Measurements from ENCODE around the gene SH3RF1. TPM values are rescaled to one million over a fixed set of nuclear protein-coding genes. Genes with fewer than 3 reads are reported as not detected.

Gene SH3RF1
- total and polyA plus RNA-seq, 10 of the 15 experiments (the other 5 are each of a cell fraction or from before 2014, with no cell fraction given): 4.5 to 22.5 (median 10.4) TPM

- Histone ChIP-seq H3K4me1 (ENCODE audit: control insufficient read depth, insufficient read depth, low read length) (peaks cover 4% of the 10 kb centered on the region; the same call in 1 of the 2 replicates), H3K4me2 (ENCODE audit: control insufficient read depth, insufficient read depth) (no peak overlapping the region), H3K79me2 (ENCODE audit: control insufficient read depth, insufficient read depth, low read length) (peaks cover 6% of the 10 kb centered on the region), H3K4me3 (no peak overlapping the region), H3K9me3 (replicated peaks; ENCODE audit: control insufficient read depth, insufficient read depth, low read length) (no peaks in the 10 kb centered on the region; the same call in 2 of the 3 replicates), H3K9ac (ENCODE audit: control insufficient read depth, insufficient read depth, low read length) (no peak overlapping the region), H3K27ac (ENCODE audit: control insufficient read depth, insufficient read depth) (no peak overlapping the region), H2AFZ (ENCODE audit: control insufficient read depth, low read depth, low read length) (no peak overlapping the region), H4K20me1 (ENCODE audit: control insufficient read depth, insufficient read depth) (no peaks in the 10 kb centered on the region), H3K27me3 (replicated peaks in 1 of 2; ENCODE audit: control insufficient read depth in 2 of 2, insufficient read depth in 2 of 2, low read length in 1 of 2) (no peaks in the 10 kb centered on the region), H3K36me3 (ENCODE audit: control insufficient read depth in 2 of 2, insufficient read depth in 2 of 2, low read length in 1 of 2) (peaks cover 0 to 4% of the 10 kb centered on the region in 2 experiments; a peak in 1 of 4 replicates)
- ATAC-seq (no peak), FAIRE-seq (no peak), DNase-seq (ENCODE audit: low read depth, low spot score) (no peak)
- CTCF ChIA-PET: interaction anchor here (0.9 kb wide), 1 partner anchor 12 kb away, joined by 3 read pairs; no protein-coding TSS in a partner anchor
- SMC1A ChIA-PET (ENCODE audit: uncharacterized antibody, unreplicated experiment): interaction anchor here (0.6 to 1.9 kb wide), 4 partner anchors 10 to 113 kb away, joined by 3 to 9 read pairs (median 4); no protein-coding TSS in a partner anchor
- POLR2A ChIA-PET: interaction anchor here (2.5 kb wide), 1 partner anchor 11 kb away, joined by 9 read pairs; no protein-coding TSS in a partner anchor
- BruUV-seq (replicated peaks): no TSS peak
- no peak for TF ChIP-seq CHD2 (IDR thresholded peaks at IDR 0.05; ENCODE audit: borderline replicate concordance, low read depth, low read length)
- TF ChIP-seq POLR2AphosphoS5 (IDR thresholded peaks at IDR 0.05; ENCODE audit: low read length): no peak
- no peak for TF ChIP-seq MTA3 (IDR thresholded peaks at IDR 0.05; ENCODE audit: borderline replicate concordance, low read length)
- no peak for TF ChIP-seq JUNB (IDR thresholded peaks at IDR 0.05)
- no peak for TF ChIP-seq RFX5 (IDR thresholded peaks at IDR 0.05; ENCODE audit: low read depth, low read length)
- no peak for TF ChIP-seq CHD4 (IDR thresholded peaks at IDR 0.05)
- no peak for TF ChIP-seq KLF5 (IDR thresholded peaks at IDR 0.05; ENCODE audit: partially characterized antibody)
- no peak for TF ChIP-seq EGR1 (IDR thresholded peaks at IDR 0.05; ENCODE audit: borderline replicate concordance in 1 of 2, low read depth in 2 of 2, low read length in 2 of 2)
- in situ Hi-C loops (cut with MboI): no loop called here
- RAD21 ChIA-PET (ENCODE audit: unreplicated experiment): no interaction called here
- 100% methylated on average over 1 of the region's 1 CpG for WGBS (ENCODE audit: insufficient coverage, insufficient replicate concordance, low lambda C conversion rate, missing lambda C conversion rate)
- intact Hi-C loops (cut with micrococcal nuclease; ENCODE audit: unreplicated experiment): no loop called here
Measured at GRCh38 chr4:169228076-169228475, 42.7 kb downstream of the SH3RF1 start.

- RAD21 ChIA-PET (ENCODE audit: unreplicated experiment): interaction anchor here (0.8 kb wide), 1 partner anchor 11 kb away, joined by 3 read pairs; no protein-coding TSS in a partner anchor
- H2AFZ ChIP-seq (ENCODE audit: control insufficient read depth, low read depth, low read length): no peak overlapping the region
- H3K27ac ChIP-seq (ENCODE audit: control insufficient read depth, insufficient read depth): no peak overlapping the region
- no peak overlapping the region for H3K4me3 ChIP-seq
- SMC1A ChIA-PET (ENCODE audit: uncharacterized antibody, unreplicated experiment): interaction anchor here (0.6 to 1.9 kb wide), 4 partner anchors 15 to 515 kb away, joined by 3 to 9 read pairs (median 4); no protein-coding TSS in a partner anchor
- in situ Hi-C loops (cut with MboI): no loop called here
- H3K79me2 ChIP-seq (ENCODE audit: control insufficient read depth, insufficient read depth, low read length): peaks cover 4% of the 10 kb centered on the region
- no peak overlapping the region for H3K9ac ChIP-seq (ENCODE audit: control insufficient read depth, insufficient read depth, low read length)
- peaks cover 4% of the 10 kb centered on the region; the same call in 1 of the 2 replicates for H3K4me1 ChIP-seq (ENCODE audit: control insufficient read depth, insufficient read depth, low read length)
- no peak overlapping the region for H3K4me2 ChIP-seq (ENCODE audit: control insufficient read depth, insufficient read depth)
- no peak for ATAC-seq
- no peak for FAIRE-seq
- H3K27me3 ChIP-seq (replicated peaks in 1 of 2; ENCODE audit: control insufficient read depth in 2 of 2, insufficient read depth in 2 of 2, low read length in 1 of 2): no peaks in the 10 kb centered on the region
- CTCF ChIA-PET: interaction anchor here (0.7 to 1.4 kb wide), 2 partner anchors 29 to 259 kb away, joined by 4 read pairs; no protein-coding TSS in a partner anchor
- POLR2A ChIA-PET: interaction anchor here (2.5 kb wide), 1 partner anchor 10 kb away, joined by 9 read pairs; no protein-coding TSS in a partner anchor
- no peak for DNase-seq (ENCODE audit: low read depth, low spot score)
- no peaks in the 10 kb centered on the region for H4K20me1 ChIP-seq (ENCODE audit: control insufficient read depth, insufficient read depth)
- peaks cover 0 to 4% of the 10 kb centered on the region in 2 experiments; a peak in 1 of 4 replicates for H3K36me3 ChIP-seq (ENCODE audit: control insufficient read depth in 2 of 2, insufficient read depth in 2 of 2, low read length in 1 of 2)
- intact Hi-C loops (cut with micrococcal nuclease; ENCODE audit: unreplicated experiment): no loop called here
- H3K9me3 ChIP-seq (replicated peaks; ENCODE audit: control insufficient read depth, insufficient read depth, low read length): no peaks in the 10 kb centered on the region
- BruUV-seq (replicated peaks): no TSS peak
- TF ChIP-seq IRF3 (IDR thresholded peaks at IDR 0.05): no peak
- no peak for TF ChIP-seq POLR2AphosphoS2 (IDR thresholded peaks at IDR 0.05; ENCODE audit: low read depth, low read length)
- TF ChIP-seq SPI1 (IDR thresholded peaks at IDR 0.05; ENCODE audit: borderline replicate concordance, insufficient read depth, low read depth, low read length): no peak
- TF ChIP-seq PML (IDR thresholded peaks at IDR 0.05; ENCODE audit: low read length): no peak
- no peak for TF ChIP-seq CHD4 (IDR thresholded peaks at IDR 0.05)
- no peak for TF ChIP-seq ATF3 (IDR thresholded peaks at IDR 0.05; ENCODE audit: borderline replicate concordance, extremely low read depth, low read depth, low read length)
- no peak for TF ChIP-seq KAT2A (conservative IDR thresholded peaks at IDR 0.05; ENCODE audit: control insufficient read depth, low read depth, low read length)
- TF ChIP-seq IRF4 (IDR thresholded peaks at IDR 0.05; ENCODE audit: low read depth, low read length): no peak
- no peak for TF ChIP-seq POLR2AphosphoS5 (IDR thresholded peaks at IDR 0.05; ENCODE audit: low read length)
- no peak for TF ChIP-seq CHD1 (IDR thresholded peaks at IDR 0.05; ENCODE audit: low read depth, low read length)
Measured at GRCh38 chr4:169226565-169226964, 44.2 kb downstream of the SH3RF1 start.

Measured in GM12878 (cell line).